ENCODE measurements around the gene SLC34A1.

DNA sequence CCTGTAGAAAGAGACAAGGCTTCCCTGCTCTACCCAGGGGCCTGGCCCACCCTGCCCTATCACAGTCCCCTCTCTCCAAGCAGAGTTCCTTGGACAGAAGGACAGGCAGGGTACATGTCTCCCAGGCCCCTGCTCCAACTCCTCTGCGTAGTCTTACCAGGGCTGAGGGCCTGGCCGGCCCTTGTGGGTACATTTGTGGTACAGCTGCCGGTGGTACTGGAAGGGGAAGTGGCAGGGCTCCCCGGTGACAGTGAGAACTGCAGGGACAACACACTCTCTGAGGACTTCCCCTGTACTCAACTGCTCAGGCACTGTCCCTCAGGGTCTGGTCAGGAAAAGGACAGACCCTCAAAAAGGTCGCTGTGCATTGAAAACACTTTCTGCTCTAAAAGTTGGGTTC lies 21.6 kb downstream of the SLC34A1 start:
- no peak for TF ChIP-seq EP300 (IDR thresholded peaks at IDR 0.05)
- TF ChIP-seq, protein P1, sequence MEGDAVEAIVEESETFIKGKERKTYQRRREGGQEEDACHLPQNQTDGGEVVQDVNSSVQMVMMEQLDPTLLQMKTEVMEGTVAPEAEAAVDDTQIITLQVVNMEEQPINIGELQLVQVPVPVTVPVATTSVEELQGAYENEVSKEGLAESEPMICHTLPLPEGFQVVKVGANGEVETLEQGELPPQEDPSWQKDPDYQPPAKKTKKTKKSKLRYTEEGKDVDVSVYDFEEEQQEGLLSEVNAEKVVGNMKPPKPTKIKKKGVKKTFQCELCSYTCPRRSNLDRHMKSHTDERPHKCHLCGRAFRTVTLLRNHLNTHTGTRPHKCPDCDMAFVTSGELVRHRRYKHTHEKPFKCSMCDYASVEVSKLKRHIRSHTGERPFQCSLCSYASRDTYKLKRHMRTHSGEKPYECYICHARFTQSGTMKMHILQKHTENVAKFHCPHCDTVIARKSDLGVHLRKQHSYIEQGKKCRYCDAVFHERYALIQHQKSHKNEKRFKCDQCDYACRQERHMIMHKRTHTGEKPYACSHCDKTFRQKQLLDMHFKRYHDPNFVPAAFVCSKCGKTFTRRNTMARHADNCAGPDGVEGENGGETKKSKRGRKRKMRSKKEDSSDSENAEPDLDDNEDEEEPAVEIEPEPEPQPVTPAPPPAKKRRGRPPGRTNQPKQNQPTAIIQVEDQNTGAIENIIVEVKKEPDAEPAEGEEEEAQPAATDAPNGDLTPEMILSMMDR (IDR thresholded peaks at IDR 0.05), result no peak

Measured in esophagus muscularis mucosa (tissue), 3 donors.